Activated CD8-positive, alpha-beta memory T cell treated with anti-CD3 and anti-CD28 coated beads, Interleukin-2, amount 50 U/mL, for 4 hours (primary cell): ENCODE data around the gene GJD4.

ENCODE experiments used
- DNase-seq: peaks from one replicate; pipeline ENCODE4 v3.0.0-alpha.2; 2020

GJD4 gene, protein sequence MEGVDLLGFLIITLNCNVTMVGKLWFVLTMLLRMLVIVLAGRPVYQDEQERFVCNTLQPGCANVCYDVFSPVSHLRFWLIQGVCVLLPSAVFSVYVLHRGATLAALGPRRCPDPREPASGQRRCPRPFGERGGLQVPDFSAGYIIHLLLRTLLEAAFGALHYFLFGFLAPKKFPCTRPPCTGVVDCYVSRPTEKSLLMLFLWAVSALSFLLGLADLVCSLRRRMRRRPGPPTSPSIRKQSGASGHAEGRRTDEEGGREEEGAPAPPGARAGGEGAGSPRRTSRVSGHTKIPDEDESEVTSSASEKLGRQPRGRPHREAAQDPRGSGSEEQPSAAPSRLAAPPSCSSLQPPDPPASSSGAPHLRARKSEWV

DNA sequence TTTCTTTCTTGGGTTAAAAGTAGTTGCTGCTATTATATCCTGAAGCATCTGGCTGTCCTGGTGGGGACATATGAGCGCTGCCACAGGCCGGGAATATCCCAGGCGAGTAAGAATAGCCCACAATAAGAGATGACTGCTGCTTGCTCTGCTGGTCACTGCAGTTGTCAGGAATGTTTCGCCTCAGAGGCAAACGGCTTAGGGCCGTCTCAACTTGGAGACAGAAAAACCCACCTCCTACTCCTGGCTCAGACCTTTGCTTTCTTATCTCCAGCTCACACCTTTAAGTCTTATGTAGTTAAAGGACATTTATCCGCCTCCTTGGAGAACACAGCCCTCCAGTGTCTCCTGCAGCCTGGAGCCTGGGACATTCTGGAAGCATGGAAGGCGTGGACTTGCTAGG, at the start of gene GJD4:
TSS of gene GJD4 (plus strand) at position 151 of the 400 bp plus-strand sequence. CDS start at position 378, 227 bp downstream.
- no peak for DNase-seq

DNA sequence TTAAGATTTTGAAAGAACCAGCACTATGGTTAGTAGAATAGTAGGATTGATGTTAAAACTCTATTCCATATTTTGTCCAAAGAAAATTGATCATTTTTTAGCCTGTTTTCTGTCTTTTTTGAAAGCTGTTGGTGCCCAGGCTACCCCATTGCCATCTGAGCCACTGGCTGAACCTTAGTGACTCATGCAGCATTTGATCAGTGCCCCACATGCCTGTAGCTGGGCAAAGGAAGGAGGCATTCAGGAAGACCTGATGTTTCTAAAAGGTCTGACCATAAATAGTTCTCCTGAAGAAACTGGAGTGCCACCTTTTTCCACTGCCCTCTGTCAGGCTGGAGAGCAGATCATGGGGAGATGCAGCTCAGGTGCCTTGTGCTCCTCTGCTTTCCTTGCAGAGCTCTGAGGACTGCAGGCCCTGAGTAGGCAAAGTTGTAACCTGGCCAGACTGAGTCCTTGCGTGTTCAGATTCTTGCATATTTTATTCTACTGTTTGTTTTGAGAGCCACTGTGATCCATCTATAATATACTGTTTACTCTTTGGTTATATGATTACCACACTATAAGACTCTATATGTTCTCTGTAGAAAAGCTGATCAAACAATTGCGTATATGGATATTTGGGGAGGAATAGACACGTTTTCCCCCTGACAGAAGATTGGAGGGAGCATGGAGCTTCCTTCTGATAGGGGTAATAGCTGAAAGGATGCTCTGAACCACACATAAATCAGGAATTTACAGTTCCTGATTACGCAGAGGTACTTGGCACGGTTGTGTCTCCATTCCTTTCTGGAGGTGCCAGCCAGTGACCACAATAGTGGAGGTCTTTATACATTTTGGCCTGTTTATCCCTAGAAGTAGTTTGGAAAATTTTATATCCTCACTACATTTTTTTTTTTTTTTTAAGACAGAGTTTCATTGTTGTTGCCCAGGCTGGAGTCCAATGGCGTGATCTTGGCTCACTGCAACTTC, 48.9 kb upstream of the GJD4 start:
- no peak for DNase-seq

DNA sequence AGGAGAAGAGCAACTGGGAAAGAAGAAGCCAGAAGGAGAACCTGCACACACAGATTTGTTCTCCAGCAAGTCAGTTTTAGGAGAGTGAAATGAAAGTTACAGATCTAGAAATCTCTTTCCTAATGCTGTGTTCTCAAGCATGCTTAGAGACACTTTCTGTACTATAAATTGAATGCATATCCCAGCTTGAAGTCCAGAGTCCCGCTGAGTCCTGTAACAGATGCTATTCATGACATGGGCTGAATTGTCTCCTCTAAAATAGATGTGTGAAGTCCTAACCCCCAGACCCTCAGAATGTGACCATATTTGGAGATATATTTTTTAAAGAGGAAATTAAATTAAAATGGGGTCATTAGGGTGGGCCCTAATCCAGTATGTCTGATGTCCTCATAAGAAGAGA, 46.9 kb upstream of the GJD4 start:
- no peak for DNase-seq

DNA sequence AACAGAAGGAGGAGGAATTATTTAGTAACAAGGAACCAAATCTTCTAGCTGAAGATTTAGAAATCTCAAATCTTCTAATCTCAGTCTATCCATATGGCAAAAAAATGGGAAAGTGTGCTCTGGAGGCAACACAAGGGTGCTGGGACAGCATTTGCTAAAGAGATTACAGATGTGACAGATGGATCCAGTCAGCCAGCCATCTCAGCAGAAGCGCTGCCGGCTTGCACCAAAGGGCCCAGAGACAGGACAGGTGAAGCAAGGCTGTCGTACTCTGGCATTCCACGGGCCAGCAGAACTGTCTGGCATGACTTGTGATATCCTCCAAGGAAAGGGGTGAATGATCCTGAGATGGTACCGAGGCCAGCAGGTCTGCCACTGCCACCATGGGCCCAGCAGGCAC, 45.7 kb upstream of the GJD4 start:
- no peak for DNase-seq

DNA sequence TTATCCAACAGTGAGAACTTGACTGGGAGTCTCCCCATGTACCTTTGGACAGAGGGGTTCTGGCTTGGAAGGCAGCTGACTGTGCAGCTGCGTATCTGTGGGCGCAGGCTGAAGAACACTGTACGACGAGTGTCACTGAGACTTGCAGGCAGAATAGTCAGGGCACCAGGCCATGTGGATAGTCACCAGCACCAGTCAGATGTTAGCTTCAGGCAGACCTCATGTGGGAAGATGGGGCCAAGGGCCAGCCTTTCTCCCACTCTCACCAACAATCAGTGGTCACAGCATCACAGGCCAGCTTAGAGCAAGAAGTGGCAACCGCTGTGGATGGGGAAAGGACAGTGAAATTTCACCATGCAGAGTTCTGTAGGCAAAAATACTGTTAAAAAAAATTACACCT, 43.4 kb upstream of the GJD4 start:
- DNase-seq = no peak

DNA sequence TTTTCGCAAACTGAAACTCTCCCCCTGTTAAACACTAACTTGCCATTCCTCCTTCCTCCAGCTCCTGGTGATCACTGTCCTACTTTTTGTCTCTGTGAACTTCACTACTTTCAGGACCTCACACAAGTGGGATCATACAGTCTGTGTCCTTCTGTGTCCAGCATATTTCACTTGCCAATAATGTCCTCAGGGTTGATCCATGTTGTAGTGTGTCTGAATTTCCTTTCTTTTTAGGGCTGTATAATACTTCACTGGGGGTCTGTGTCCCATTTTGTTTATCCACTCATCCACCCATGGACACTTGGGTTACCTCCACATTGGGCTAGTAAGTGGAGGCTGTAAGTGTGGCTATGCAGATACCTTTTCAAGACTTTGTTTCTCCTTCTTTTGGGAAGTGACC, 42.7 kb upstream of the GJD4 start:
- no peak for DNase-seq

DNA sequence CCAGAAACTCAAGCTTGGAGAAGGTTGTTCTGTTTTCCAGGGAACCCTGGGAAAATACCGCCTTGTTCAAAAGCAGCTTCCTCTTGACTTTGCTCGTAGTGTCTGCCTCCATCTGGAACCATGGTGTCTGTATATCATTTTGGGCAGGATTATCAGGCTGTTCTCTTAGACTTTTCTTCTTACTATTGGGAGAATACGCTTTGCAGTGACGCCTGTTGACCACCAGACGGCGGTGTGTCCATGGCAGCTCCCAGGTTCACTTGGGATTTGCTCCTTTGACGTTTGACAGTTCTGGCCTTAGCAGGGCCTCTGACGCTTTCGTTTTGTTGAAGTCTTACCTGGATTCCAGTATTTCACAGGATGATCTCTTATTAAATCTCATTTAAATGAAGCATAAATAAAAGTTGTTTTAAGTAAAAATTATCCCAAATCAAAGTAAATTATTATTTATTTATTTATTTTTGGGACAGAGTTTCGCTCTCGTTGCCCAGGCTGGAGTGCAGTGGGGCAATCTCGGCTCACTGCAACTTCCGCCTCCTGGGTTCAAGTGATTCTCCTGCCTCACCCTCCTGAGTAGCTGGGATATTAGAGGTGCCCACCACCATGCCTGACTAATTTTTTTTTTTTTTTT, 41.8 kb upstream of the GJD4 start:
- peak; percentile 35 for DNase-seq

DNA sequence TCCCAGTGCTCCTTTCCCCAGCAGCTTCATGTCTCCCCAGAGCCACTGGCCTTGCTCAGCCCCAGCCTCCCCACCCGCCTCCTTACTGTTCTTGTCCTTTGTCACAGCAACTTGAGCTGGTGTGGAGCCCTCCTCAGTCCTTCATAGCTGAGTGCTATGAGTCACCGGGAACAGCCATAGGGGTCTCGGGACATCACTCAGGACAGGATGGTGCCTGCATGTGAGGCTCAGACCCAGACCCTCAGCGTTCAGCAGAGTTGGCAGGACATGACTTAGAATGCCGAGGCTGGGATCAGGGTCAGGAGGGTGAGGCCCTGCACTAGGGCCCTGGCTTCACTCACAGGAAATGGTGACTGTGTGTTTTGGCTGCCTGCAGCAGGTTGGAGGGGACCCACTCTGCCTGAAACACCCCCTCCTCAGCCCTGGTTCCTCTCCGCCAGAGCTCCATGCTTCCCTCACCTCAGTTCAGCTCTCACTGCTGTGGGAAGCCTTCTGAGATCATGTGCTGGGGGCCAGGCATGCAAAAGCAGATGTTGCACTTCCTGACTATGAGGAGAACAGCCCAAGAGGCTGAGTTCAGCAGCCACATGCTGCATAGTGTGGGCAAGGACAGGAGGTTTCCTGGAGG, 40.7 kb upstream of the GJD4 start:
- DNase-seq = no peak

DNA sequence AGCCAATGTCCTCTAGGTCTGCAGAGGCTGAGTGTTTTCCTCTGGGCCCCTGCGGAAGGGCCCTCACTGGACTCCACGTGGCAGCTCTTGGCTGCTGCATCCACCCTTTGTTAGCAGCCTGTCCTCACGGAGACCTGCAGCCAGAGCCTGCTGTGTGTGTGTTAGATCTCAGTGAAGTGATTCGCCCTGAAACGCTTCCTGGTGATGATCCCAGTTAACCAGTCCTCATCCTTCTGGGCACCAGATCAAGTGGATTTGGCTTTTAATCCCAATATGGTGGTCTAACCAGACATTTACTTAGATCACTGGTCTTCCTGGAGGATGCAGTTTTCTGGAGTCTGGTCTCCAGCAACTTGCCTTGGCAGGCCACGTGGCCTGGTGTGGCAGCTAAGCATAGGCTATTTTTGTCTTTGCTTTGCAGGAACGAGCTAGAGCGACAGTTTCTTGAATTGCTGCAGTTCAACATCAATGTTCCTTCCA, 39.5 kb upstream of the GJD4 start:
- DNase-seq = no peak

DNA sequence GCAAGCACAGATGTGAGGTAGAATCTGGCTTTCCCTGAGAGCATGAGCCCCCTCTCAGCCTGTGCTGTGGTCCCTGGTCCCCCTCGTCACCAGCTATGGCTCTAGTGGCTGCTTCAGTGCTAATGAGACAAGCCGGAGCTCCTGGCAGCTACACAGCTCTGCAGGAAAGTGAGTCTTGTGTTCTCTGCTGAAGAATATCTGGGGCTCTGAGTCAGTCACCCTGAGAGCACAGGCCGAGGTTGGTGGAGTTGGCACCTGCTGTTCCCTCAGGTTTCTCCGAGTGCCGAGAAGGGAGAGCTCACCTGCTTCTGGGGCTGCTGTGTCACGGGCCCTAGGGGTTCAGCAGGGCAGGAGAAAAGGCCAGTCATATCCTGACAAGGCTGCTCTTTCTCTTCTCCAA, 37.2 kb upstream of the GJD4 start:
- DNase-seq = no peak

DNA sequence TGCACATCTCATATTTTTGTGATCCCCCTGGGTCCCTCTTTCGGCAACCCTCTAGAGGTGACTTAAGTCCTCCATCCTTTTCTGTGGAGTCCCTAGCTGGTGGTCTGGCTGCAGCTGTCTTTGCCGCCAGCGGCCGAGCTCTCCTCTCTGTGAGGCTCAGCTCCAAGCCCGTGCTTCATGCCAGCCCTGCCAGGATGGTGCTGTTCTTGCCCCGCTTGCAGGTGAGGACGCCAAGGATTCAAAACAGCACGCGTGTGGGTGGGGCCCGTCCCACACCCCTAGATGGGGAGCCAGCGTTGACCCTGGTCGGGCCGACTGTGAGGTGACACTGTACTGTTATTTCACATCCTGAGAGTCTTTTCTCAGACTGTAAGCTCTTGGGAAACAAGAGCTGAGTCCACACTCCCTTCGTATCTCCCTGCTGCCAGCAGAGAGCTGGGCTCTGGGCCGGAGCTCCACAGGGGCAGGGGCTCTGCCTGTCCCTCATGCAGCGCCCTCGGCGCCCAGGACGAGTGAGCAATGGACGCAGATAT, 36.6 kb upstream of the GJD4 start:
- DNase-seq = no peak

DNA sequence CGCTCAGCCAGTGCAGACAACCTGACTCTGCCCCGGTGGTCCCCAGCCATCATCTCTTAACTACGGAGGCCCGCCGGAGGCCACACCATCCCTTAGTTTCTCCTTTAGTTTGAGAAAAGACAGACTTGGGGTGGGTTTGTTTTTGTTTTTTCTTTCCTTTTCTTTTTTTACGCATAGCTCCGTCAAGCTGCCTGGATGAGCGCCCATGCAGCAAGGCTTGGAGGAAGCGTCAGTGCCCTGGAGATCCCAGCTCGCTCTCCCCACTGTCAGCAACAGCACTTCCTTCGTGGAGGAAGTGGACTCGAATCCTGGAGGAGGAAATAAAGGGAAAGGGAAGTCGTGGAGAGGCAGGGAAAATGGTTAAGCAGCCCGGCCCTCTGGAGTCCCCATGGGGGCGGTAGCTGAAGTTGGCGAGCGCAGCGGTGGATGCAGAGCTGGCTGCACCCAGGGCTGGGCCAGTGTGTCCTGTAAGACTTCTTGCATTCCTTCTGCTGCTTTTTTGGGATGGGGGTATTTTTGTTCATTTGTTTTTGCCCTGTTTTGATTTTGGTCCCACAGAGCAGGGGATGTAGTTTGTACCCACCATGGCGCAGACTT, 35.9 kb upstream of the GJD4 start:
- DNase-seq = no peak

DNA sequence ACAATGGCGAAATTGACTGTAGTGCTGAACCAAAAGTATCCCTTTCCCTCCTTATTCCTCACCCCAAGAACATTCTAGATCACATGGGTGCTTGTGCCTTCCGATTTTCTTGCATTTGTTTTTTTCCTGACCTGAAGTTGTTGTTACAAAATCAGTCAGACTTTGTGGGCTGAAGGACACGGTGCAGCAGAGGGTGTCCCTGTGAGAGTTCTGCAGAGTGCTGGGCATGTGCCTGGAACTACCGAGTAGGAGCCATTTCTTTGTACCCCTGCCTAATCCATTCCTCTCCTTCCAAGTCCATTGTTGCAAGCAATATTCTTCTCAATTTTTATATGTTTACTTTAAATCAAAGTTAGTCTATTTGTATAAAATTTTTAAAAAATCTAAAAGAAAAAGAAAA, 35.3 kb upstream of the GJD4 start:
- no peak for DNase-seq

DNA sequence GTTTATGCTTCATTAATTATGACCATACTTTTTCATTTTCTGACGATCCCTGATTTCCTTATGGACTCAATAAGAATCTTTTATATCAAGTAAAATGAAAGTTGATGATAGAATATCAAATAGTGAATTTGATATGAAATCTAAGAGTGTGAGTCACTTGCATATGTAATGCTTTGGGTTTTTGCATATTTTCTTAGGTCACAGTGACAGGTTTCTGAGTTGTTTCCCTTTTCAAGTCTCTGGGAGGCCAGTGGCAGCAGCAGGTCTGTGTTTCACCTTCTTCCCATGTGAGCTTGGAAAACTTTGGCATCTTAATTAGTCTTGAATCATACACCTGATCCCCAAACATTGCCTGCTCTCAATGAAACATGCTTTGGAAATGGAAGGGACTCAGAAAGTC, 34.7 kb upstream of the GJD4 start:
- no peak for DNase-seq

DNA sequence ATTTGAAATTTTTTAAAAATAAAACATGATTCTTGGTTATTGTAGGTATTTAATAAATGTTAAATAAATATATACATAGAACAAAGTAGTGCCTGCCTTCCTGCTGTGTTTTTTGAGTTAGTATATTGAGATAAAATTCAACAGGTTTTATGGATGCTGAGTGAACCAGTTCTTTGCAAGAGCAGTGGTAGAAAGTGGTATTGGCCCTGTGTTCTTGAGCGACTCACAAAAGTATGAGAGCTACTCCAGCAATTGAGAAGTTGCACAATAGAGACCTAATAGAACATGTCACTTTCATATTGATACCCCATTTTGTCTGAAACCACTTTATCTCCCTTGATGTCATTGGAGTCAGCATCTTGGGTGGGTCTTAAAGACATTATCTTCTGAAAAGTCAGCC, 32.6 kb upstream of the GJD4 start:
- no peak for DNase-seq

DNA sequence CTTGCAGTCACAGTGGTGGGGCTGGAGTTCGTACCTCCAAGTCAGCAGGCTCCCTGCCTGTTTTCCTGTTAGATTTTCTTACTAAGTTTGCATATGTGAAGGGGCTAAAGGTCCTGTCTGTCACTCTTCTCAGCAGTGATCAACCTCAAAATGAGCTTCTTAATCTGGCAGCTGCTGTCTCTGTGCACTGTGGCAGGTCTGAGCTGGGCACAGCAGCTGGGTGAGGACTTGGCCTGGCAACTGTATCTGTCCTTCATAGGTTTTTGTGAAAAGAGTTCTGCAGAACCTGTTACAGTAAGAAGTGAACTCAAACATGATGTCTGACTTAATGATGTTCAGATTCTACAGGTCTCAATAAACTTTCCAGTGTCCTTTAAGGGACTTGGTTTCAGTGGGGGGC, 31.3 kb upstream of the GJD4 start:
- DNase-seq = no peak

DNA sequence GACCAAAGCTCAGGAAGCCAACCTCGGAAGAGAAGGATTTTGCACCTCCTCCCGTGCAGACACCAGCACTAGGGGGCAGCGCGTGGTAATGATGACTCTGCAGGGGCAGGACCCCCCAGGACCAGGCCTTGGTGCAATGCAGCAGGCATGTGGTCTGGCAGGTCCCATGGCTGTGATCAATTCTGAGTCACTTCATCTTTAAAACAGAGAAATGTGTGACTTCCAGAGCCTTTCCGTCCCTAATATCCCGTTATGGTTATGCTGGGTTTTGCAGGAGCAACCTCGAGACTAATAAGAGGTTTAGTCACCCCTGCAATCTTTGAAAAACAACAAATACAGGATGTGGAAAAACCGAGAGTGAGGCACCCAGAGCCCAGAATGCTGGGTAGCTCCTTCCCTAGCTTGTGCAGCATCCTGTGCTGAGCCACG, 30.2 kb upstream of the GJD4 start:
- DNase-seq = no peak

DNA sequence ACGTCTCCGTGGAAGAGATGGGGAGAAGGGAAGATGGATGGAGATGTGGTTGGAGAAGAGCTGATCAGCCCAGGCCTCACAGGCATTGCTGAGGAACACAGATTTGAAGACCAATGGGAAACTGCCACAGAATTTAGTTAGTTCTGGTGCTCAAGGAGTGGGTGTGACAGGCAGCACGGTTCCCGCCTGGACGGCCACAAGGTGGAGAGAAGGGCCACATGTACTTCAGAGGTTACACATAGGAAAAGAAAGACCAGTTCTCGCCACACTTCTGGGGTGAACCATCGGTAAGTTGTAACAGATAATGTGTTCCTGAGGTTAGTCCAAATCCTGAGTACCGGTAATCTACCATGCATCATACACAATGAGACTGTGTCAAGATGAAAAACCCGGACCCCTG, 29.5 kb upstream of the GJD4 start:
- DNase-seq = no peak

DNA sequence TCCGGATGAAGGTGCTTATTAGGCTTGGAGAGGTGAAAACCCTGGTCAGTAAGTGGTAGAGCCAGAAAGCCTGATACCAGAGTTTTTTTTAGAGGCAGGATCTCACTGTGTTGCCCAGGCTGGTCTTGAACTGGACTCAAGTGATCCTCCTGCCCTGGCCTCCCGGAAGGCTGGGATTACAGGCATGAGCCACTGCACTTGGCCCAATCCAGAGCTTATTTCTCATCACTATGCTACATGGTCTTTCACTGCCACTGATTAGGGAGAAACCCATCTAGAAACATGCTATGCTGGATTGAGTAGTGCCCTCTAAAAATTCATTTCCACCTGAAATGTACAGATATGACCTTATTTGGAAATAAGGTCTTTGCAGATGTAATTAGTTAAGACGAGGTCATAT, 28.4 kb upstream of the GJD4 start:
- DNase-seq = no peak

DNA sequence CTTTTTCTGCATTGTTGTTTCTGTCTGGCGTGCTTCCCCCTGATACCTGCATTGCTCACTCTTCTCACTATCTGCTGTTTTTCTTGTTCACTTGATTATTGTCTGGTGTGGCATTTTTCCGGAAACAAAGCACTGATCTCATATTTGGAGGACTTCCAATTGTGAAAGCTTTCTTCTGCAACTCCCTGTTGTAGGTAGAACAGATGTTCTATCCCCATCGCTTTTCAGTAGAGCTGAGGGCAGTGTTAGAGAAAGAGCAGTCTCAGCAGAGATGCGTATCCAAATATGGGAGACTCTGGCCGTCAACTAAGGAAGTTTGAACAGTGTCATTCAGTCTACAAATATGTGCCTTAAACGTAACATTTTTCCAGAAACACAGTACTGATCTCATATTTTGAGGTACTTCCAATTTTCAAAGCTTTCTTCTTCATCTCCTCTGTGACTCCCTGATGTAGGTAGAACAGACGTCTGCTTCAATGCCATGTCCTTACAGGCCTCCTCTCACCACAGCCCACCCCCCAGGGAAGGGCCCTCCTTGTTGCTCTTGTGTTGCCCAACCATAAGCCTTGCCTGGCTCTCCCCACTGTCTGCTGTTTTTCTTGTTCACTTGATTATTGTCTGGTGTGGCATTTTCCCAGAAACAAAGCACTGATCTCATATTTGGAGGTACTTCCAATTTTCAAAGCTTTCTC, 27.1 kb upstream of the GJD4 start:
- DNase-seq = no peak

DNA sequence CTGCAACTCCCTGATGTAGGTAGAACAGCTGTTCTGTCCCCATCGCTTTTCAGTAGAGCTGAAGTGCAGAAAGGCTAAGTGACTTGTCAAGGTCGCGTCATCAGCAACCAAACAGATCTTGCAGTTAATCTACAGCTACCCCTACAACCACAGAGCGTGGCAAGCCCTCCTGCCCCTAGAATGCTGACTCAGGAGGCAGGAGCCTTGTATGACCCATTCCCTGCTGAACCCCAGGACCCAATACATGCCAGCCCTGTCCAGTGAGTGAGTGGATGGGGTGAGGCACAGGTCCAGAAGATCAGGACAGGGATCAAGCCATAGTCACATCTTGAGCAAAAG, 26.6 kb upstream of the GJD4 start:
- no peak for DNase-seq

DNA sequence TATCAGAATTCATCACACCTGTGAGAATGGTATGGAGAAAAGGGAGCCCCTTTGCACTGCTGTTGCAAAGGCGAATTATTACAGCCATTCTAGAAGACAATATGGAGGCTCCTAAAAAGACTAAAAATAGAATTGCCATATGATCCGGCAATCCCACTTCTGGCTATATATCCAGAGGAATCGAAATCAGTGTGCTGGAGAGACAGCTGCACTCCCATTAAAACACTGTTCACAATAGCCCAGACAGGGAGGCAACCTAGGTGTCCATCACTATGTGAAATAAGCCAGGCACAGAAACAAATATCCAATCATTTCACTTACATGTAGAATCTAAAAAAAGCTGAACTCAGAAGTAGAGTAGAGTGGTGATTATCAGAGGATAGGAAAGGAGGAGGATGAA, 26.0 kb upstream of the GJD4 start:
- no peak for DNase-seq
